ENCODE data around the gene FYCO1.

The FYCO1 gene

DNA sequence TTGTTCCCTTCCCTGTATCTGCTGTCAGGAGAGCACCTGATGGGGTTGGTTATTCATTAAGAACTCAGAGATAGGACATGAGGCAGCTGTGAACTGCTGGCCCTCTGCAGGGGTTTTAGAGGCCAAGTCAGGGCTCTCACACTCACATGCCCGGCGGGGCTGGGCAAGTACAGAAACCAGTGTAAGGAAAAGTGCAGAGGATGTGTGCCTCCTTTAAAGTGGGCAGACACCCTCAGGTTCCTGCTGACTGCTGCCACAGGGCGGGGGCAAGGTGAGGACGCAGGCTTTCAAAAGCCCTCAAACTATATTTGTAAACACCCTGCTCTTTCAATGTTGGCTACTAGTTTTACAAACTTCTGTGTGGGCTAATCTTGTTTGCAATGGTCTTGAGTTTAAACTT is 30.0 kb downstream of the FYCO1 start:
- no peak for DNase-seq (ENCODE audit: low read depth in 2 of 2, low spot score in 1 of 2)

DNA sequence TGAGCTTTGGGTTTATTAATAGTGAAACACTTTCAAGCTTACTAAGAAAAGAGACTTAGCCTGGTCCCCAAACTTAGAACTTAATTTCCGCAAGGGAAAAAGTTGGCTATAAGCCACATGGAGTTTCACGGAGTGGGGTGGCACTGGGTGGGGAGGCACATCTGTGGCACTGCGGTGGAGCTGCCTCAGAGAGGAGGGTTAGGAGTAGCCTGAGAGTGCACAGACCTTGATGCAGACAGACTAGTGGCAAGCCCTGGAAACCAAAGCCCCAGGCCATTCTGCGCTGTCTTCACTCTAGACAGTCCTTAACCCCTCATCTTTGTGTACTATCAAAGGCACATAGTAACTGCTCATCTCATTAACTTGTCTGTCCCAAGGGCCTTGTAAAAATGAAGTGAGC is 30.4 kb downstream of the FYCO1 start:
- no peak for DNase-seq (ENCODE audit: low read depth in 2 of 2, low spot score in 1 of 2)

DNA sequence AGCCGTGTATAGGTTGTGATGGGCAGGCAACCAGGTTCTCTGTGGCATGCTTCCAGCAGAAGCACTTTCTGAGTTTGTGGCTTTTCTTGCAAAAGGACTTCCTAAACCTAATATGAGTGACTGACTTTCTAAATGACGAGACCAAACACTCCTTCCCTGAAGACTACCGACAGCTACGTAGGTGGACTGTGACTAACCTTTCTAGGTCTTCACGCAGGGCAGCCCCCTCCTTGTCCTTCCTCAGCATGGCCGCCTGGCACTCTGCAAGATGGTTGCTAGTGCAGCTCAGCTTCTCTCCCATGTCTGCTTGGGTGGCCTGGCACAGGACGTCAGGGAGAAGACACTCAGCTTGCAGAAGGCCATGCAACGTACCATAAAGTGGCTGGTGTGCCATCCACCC is 31.5 kb downstream of the FYCO1 start:
- DNase-seq (ENCODE audit: low read depth in 2 of 2, low spot score in 1 of 2): no peak

DNA sequence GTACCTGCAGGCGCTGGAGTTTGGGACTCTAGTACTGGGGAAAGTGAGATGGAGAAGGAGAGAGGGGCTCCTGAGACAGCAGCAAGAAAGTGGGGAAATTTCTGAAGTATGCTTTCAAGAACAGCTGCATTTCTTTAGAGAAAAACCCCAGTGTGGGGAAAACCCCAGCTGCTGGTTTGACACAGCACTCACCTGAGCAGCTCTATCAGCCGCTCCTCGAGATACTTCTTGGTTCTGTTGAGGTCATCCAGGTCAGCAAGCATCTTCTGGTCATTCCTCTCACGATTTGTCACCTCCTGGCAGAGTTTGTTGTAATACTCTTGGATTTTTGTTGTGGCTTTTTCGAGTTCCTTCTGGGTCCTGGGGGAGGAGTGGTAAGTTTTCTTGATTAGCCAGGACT is 33.6 kb downstream of the FYCO1 start:
- DNase-seq (ENCODE audit: low read depth in 2 of 2, low spot score in 1 of 2): no peak

DNA sequence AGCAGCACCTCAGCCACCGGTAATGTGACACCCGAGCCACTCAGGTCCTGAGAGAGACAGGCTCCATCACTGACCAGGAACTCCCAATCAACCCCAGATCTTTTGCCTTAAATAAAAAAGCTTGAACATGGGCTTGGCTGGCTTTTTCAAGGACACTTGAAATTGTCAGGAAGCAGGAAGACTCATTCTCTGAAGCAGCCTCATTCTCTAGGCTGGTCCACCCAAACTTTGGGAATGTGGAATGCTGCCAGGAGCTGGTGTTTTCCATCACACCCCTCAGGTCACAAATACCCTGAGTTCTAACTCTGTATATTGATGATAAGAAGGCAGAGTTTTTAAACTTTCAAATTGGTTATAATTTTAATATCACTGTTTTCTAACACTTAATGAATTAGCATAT is 35.3 kb downstream of the FYCO1 start:
- DNase-seq (ENCODE audit: low read depth in 2 of 2, low spot score in 1 of 2): no peak

DNA sequence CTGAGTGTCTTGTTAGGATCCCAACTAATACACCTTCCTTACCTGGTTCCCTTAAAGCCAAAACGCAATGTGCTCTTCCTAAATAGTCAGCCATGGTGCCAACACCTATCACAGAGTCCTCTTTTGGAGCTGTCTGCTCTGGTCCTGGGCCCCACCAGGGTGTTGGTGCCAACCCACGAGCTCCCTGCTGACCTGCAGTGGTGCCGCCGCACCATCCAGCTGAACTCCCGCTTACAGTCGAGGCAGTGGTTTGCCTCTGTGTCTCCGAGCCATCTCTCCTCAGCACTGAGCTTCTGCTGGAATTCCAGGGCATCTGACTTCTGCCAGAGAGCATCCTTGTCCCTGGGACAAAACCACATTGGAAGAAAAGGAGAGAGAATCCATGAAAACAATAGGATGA is 36.4 kb downstream of the FYCO1 start:
- DNase-seq (ENCODE audit: low read depth in 2 of 2, low spot score in 1 of 2): no peak

DNA sequence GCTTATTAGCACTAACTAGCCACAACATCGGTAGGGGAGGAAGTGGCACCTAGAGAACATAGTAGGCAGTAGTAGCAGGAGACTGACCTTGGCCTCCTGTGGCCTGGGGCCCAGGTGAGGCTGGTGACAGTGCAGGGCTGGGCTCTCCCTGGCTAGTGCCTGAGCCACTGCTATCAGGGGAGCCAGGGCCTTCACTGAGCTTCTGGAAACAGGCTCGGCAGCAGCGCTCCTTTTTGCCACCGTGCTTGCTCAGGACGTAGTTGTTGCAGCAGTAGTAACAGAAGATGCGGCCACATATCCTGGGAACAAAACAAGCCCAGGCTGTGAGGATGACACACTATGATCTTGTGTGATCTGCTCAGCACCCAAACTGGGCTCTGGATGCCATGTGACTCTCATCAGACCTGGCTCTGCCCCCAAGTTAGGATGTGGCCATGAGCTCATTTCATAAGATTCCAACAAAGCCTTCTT is 37.3 kb downstream of the FYCO1 start:
- DNase-seq (ENCODE audit: low read depth in 2 of 2, low spot score in 1 of 2): no peak

DNA sequence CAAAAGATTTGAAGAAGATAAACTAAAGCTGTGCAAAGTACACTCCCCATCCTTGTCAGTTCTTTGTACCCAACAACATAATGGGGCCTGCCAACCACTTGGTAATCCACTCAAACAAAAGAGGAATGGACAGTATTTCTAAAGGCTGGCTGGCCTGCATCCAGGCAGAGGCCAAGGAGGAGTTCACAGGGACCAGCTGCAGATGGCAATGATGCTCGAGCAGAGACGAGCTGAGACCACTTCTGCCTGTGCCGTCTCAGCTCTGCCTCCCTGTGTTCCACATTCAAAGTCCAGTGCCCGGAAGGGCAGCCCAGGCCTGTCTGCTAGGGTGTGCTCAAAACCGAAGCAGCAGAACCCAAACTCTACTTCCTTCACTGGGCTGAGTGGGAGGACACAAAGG is 38.0 kb downstream of the FYCO1 start:
- DNase-seq (ENCODE audit: low read depth in 2 of 2, low spot score in 1 of 2): no peak

DNA sequence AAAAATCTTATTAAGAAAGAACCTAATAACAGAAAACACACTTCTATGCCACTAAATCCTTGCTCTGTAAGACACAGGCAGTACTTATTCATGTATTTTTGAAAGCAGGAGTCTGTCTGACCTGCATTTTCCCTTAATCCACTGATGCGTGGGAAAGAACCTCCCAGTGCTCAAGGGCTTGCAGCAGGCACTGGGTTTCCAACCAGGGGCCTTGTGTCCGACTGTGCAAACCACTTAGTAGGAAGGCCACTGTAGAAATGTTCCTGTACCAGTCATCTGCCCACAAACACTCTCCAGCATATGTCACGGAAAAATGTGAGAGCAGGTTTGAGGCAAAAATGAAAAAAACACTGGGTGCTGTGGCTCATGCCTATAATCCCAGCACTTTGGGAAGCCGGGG is 39.9 kb downstream of the FYCO1 start:
- DNase-seq (ENCODE audit: low read depth in 2 of 2, low spot score in 1 of 2): no peak

DNA sequence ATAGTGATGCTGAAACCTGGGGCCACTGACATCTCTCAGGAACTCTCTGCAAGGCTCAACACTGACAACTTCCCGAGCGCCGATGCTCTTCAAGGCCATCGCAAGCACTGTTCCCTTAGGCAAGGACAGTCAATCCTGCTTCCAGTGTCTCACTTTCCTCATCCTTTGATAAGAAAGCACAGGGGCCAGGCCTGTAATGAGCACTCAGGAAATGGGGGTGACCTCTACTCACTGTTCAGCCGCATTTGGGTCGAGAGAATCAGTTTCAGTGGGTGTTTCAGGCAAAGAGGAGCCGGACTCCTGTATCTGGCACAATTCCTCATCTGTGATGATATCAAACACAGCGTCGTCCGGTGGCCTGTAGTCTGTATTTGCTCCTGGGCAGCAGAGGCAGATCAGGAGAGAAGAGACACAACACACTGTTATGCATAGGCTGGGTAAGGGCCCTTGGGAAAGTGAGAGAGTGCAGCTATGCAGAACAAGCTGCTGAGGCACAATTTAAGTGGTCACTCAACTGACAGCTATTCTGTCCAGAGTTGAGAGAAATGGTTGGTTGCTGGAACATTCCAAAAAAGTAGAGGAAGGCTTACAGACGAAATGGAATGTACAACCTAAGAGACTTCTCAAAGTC is 40.5 kb downstream of the FYCO1 start:
- DNase-seq (ENCODE audit: low read depth in 2 of 2, low spot score in 1 of 2): no peak

DNA sequence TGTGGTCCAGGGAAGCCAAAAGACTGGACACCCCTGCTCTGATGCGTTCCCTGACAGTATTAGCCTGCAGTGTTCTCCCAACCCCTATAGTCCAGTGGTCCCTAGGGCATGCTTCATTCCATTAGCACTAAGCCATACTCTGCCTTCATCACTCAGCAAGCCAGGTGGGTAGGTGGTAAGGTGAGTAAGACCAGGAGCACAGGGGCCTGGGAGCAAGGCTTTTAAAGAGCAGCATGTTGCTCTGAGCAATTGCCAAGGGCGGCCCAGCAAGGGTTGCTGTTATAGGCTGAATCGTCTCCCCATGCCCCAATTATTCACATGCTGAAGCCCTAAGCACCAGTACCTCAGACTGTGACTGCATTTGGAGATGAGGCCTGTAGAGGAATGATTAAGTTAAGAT is 41.3 kb downstream of the FYCO1 start:
- no peak for DNase-seq (ENCODE audit: low read depth in 2 of 2, low spot score in 1 of 2)

DNA sequence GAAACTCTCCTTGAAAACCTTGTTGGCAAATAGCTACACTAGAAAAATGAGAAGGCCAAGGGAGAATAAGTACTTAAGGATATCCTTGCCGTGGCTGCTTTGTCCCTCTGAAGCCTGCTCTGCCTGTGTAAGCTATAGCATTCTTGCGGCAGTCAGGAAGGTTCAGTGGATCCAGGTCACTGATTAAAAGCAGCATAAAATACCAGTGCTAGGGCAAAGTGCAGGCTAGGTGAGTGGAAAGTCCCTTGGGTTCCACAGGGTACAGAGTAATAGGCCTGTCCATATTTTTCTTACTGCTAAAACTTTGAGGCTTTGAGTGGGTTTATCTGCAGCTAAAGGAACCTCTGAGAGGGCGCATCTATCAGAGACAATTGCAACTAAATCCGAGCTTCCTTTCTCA is 42.1 kb downstream of the FYCO1 start:
- DNase-seq (ENCODE audit: low read depth in 2 of 2, low spot score in 1 of 2): no peak

DNA sequence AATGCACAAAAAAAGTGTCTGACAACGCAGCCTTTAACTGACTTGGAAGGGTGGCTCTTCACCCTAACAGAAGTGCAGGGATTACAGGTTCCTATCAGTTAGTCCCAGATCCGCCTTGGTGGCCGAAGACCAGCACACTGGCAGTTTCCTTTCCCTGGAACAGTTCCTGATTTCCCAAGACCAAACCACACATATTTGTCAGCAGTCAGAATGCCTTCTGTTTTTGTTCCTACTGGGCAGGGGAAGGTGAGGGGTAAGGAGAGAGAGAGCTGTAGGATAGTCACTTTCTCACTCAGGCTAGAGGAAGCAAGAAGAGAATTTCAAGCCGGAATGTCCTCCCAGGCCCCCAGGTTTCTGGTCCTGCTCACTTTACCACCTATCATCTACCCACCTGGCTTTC is 43.2 kb downstream of the FYCO1 start:
- no peak for DNase-seq (ENCODE audit: low read depth in 2 of 2, low spot score in 1 of 2)

DNA sequence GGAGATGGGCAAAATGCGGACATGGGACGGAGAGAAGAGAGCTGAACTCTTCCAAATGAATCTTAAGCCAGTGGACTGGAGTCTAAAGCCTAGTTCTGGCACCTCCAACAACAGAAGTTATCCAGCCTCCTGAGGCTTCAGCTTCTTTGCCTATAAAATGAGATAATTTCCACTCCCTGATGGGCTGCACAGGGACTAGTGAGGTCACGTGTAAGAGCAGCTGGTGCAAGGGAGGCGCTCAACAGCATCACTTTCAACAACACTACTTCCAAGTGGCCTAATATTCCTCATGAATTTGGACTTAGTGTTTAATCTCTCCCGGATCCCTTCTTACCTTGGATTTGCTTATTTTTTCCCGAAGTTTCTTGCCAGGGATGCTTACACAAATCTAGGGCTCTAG is 43.7 kb downstream of the FYCO1 start:
- no peak for DNase-seq (ENCODE audit: low read depth in 2 of 2, low spot score in 1 of 2)

DNA sequence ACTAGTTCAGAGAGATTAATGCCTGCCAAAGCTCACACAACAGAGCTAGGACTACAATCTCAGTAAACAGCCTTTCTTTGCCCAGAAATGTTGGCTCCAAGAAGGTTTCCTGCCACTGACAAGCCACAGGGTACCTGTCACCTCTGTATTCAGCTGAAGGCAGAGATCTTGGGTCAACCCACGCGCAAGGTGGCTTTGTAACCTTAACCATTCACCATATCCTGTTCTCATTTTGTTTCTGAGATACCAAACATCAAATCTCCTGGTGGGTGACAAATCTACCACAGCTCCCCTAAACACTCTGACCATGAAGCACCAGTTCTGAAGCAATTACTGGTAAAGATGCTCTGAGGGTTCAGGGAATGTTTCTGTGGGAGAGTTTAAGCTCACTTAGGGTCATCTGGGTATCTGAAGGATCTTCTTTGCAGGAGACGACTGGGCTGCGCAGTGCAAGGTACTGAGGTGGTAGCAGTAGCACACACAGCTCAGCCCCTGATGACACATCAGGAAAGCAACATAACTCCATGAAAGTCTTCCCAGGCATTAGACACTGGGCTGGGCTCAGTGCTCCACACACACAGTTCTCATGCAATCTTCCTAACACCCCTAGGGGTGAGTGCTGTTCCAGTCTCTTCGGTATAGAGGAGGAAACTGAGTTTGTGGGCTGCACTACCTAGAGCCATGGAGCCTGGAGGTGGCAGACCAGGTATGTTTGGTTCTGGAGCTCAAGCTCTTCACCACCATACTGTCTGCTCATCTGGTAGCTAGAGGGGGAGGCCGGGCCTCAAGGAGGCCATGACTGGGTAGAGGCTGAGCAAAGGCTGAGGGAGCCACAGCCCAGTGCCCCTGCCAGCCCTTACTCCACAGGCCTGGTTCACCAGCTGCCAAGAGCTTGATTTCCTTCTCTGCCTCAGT is 44.7 kb downstream of the FYCO1 start:
- peak; percentile 15 to 43 for DNase-seq (ENCODE audit: low read depth in 2 of 2, low spot score in 1 of 2)

DNA sequence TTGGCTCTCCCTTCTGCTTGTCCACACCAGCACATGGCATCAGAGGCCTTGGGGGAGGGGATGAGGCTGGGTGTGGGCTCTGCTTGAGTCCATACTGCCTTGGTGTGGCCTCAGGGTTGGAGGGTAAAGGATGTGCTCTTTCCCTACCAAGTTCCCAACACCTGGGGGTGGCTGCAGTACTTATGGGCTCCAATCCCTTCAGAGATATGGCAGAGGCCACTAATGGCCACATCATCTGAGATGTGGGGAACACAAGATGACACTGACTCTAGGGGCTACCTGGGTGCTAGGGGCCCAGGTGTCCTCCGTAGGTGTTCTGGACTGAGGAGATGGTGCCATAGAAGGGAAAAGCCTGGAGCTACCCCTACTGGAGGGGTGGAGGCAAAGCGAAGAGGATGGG is 45.5 kb downstream of the FYCO1 start:
- DNase-seq (ENCODE audit: low read depth in 2 of 2, low spot score in 1 of 2): no peak

DNA sequence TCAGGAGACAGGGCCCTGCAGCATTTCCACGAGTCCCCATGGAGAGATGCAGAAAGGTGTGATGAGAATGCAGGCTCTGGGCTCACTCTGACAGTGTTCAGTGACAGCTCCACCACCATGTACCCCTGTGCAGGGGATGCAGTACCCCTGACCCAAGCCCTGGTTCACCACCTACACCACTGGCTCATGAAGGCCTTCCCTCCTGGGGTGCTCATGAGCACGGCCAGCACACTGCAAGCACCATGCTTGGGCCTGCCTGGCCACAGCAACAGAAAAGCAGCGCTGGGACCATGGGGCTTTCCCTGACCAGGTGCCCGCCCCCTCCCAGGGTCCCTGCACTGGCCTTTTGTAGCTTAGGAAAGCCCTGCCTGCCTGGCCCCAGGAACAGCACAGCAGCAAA is 46.2 kb downstream of the FYCO1 start:
- no peak for DNase-seq (ENCODE audit: low read depth in 2 of 2, low spot score in 1 of 2)

DNA sequence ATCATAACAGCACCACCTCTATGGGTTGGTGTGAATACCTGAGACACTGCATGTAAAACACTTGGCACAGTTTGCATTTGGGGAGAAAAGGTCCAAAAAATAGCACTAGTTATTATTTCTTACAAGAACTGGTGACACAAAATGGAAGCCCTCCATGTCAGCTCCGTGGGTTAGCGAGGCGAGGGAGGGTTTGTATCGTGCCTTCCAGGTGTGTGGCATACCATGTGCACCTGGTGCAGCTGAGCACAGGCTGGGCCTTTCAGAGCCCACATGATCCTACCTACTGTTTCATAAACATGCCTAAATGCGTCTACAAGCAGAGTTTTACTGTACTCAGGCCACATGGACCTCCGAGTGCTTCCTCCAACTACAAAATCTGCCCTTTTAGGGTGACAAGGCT is 46.7 kb downstream of the FYCO1 start:
- no peak for DNase-seq (ENCODE audit: low read depth in 2 of 2, low spot score in 1 of 2)

DNA sequence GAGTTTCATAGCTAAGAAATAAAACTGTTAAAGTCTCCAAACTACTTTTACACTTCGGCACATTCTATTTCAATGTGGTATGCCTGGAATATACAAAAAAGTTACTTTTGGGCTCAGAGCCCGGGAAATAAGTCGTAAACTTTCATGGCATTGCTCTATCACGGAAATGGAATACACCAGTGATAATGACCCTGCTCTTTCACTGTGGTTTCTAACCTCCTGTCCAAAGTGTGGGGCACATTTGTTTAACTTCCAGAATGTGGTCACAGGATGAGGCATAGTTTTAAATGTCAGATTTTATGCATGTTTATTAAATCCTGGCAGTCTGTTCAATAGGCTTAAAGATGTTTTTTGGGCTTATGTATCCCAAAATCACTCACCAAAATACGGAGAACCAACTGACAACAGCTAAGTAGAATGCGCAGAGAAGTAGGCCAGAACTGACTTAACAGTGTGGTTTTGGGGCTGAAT is 47.3 kb downstream of the FYCO1 start:
- no peak for DNase-seq (ENCODE audit: low read depth in 2 of 2, low spot score in 1 of 2)

DNA sequence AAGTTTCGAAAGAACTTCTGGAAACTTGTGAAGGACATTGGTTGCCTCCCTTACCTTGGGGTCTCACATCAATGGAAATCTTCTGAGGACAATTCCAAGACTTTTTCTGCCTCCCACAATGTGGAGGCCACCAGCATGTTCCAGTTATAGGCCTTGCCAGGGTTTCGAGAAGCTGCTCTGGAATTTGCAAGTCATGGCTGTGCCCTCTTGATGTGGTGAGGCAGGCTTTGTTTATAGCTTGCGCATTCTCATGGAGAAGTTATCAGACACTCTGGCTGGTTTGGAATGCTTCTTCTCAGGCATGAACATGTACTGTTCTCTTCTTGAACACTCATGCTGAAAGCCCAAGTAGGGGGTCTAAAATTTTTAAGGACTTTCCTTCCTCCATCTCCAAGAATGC is 48.3 kb downstream of the FYCO1 start:
- no peak for DNase-seq (ENCODE audit: low read depth in 2 of 2, low spot score in 1 of 2)

DNA sequence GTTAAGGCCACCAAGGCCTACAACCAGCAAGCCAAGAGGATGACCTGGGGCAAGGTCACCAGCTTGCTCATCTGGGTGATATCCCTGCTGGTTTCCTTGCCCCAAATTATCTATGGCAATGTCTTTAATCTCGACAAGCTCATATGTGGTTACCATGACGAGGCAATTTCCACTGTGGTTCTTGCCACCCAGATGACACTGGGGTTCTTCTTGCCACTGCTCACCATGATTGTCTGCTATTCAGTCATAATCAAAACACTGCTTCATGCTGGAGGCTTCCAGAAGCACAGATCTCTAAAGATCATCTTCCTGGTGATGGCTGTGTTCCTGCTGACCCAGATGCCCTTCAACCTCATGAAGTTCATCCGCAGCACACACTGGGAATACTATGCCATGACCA is 48.7 kb downstream of the FYCO1 start:
- no peak for DNase-seq (ENCODE audit: low read depth in 2 of 2, low spot score in 1 of 2)

DNA sequence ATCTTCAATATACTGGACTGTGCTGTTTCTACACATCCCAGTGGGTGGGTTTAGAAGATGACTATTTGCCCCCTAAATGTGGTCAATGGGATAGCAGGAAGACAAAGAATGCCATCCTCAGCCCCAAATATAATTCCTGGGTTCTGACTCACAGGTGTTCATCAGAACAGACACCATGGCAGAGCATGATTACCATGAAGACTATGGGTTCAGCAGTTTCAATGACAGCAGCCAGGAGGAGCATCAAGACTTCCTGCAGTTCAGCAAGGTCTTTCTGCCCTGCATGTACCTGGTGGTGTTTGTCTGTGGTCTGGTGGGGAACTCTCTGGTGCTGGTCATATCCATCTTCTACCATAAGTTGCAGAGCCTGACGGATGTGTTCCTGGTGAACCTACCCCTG is 49.3 kb downstream of the FYCO1 start:
- DNase-seq (ENCODE audit: low read depth in 2 of 2, low spot score in 1 of 2): no peak

All from stimulated activated CD8-positive, alpha-beta memory T cell treated with anti-CD3 and anti-CD28 coated beads, Interleukin-4, amount 100 ng/mL, for 4 hours (primary cell).